Measurements from ENCODE around the gene FHL2.
"Not testable (repeated sequence)": the region's sequence is repeated elsewhere in the genome, so short reads cannot be mapped to it uniquely, and the experiment has no call there.

The FHL2 gene, protein sequence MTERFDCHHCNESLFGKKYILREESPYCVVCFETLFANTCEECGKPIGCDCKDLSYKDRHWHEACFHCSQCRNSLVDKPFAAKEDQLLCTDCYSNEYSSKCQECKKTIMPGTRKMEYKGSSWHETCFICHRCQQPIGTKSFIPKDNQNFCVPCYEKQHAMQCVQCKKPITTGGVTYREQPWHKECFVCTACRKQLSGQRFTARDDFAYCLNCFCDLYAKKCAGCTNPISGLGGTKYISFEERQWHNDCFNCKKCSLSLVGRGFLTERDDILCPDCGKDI

DNA sequence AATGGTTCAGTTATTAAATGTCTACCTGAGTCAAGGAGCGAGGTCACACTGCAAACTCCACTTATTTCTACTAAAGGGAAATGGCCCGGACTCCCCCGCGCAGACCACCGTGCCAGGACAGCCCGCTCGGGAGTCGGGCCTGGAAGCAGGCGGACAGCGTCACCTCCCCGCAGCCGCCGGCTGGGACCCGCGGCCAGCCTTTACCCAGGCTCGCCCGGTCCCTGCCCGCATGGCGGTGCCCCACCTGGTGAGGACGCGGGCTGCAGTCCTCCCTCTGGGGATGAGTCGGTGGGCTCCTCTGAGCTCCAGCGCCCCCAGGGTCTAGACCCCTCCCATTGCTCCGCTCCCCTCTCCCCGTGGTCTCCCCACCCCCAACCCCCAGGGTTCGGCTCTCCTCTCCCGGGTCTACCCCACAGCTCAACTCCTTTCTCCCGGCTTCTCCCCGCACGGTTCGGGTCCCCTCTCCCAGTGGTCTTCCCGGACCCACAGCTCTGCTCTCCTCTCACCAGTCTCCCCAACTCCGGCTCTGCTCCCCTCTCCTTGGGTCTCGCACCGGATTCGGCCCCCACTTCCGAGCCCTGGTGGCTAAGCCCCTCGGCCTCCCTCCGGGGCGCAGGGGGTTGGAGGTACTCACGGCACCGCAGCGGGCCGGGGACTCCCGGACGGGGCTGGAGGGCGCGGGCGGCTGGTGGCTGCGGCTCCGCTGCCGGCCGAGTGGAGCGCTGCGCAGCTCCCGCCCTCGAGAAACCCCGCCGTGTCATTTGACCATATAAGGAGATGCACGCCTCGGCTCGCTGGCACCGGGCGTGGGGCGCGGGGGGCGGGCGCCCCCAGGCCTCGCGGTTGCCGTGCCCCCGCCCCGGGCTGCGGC is at the start of gene FHL2:
Gene FHL2, minus strand, starts transcription at position 716 of the 871 bp plus-strand sequence. CDS start 12,535 bp downstream, outside the sequence.
- peak in 16 of 51 donors; percentile 7 to 37 (median 15) for DNase-seq

DNA sequence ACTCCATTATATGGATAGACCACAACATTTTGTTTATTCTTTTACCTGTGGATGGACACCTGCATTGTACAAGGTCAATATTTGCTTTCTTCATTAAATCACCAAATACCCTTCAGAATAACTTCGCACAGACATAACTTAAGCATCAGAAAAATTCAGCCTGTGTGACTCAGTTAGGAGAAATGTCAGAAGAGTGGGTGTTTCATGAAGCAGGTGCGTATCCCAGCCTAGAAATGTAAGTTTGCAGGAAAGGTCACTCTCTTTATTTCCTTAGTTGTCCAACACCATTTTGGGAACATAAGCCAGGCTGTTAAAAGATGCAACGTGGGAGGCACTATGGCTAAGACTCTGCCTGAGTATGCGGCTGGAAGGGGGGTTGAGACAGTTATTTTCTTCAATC is 48.6 kb upstream of the FHL2 start:
- DNase-seq, result no peak

DNA sequence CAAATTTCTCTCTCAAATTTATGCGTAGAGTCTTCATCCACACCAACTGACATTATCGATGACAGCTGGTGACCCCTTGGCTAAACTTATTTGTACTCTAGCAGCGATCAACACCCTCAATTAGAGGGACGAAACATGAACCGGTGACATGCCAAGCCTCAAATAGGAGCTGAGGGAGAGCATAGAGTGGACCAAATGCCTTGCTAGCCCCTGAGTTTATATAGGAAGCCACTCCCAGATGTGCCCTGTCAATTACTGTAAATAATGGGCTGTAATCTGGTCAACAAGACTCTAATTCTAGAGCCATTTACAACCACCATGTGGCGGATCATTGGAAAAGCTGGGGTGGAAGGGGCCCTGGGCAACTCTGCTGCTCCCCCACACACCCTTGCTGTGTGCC is 47.6 kb upstream of the FHL2 start:
- no peak for DNase-seq

DNA sequence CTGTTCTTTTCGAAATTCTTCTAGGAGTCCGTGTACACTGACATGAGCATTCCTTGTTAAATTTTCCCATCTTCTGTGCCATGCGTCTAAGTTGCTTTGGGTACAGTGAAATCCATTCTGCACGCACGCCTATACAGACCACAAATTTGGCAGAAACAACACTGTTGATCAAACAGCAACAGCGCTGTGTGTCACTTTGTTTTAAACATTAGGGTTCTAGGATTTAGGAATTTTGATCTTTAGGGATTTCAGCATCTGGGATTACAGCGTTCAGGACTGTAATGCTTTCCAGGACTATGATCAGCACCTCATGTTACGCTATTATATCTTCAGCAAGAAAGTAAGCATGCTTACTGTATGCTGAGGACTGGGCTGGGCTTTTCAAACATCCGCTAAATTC is 47.1 kb upstream of the FHL2 start:
- DNase-seq, result no peak

DNA sequence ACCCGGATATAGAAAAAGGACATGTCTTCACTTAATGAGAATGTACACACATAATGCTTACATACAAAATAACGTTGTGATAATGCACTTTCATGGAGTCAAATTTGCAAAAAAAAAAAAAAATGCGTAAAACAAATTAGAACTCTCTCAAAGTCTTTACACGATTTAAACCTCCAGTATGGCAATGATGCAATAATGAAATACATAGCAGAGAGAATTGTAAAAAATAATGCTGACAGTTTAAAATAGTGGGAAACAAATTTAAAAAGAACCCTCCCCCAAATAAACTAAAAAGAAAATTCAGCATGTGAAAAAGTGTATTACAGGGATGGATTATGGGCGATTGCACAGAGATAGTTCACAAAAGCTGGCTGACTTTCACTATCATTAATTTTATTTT is 46.6 kb upstream of the FHL2 start:
- no peak for DNase-seq

DNA sequence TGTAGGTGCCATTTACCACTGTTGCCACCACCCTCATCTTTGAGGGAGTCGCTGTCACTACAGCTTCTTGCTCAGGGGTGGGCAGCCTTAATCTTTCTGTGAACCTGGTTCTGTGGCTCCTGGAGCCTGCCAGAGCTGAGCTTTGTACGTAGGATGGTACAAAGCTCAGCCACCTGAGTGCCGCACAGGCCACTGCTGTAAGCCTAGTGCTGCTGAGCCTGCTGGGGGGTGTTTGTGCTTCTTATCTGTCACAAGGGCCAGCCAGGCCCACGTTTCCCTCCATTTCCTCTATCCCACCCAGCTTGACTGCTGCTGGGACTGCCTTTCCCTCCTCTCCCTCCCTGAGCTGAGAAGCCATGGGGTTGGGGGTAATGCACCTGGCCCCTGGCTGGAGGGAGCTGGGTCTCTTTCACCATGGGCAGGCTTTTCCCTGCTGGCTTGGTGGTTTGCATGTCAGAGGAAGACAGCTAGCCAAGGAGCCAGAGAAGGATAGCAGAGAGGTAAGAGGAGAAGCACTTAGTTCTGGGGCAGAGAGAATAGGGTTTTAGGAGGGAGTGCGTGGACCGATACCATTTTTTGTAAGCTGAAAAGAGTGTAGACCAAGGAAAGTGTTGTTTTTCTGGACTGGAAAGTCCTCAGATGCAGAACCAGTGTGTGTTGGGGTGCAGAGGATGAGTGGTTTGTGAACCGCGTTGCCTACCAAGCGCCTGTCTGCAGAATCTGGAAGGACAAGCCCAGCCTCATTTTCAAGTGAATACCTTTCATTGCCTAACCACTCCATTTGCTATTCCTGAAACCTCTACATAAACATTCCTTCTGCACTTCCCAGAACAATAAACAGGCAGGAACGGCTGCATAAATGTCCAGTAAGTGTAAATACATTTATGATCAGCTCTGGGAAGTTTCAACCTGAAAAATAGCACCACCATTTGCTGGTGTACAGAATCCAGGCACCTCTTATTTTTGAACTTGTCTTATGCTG is 45.1 kb upstream of the FHL2 start:
- DNase-seq, result no peak

DNA sequence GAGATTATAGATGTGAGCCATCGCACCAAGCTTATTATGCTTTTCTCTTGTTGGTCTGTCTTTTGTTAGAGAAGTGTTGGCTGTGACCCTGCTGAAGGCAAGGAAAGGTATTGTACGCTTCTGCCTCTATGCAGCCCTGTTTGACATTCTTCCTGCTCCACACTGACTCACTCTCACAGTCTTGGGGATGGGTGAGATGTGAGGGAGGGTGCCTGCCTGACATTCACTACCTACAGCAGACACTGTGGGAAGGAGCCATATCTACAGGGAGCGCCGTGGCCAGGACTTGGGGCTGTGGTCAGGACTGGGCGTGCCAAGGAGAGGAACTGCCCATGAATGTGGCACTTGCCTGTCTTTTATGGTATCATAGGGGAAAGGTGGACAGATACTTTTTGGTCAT is 43.9 kb upstream of the FHL2 start:
- no peak for DNase-seq

DNA sequence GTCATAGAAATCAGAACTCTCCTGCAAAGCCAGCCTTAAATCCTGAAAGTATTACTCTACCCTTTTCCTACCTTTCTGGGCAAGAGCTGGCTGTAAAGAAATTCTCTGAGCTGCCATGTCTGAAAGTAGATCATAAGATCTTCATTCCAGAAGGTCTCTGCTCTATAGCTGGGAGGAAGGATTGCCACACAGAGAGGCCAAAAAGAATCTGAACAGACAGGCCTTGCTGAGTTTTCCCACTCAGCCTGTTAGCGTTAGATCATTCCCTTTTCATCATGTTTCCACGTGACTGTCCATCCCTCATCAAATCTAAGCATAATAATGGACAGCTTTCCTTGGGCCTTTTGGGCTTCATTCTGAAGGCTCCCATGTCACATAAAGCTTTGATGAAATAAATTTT is 43.2 kb upstream of the FHL2 start:
- DNase-seq, result no peak

DNA sequence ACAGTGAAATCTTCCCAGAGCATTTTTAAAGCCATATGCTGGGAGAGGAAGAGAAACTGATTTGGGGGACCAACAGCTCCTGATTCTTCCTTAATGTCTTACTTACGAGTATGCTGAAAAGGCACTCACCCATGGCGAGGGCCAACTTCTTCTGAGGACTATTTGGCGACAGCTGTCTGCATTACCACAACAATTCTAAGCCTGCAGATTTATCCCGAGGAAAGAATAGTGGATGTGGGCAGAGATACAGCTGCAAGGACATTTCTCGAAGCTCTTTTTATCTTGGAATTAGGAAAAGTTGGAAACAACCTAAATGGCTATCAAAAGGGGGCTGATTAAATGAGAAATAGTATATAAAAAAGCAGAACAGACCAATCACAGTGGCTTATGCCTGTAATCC is 40.3 kb upstream of the FHL2 start:
- no peak for DNase-seq

DNA sequence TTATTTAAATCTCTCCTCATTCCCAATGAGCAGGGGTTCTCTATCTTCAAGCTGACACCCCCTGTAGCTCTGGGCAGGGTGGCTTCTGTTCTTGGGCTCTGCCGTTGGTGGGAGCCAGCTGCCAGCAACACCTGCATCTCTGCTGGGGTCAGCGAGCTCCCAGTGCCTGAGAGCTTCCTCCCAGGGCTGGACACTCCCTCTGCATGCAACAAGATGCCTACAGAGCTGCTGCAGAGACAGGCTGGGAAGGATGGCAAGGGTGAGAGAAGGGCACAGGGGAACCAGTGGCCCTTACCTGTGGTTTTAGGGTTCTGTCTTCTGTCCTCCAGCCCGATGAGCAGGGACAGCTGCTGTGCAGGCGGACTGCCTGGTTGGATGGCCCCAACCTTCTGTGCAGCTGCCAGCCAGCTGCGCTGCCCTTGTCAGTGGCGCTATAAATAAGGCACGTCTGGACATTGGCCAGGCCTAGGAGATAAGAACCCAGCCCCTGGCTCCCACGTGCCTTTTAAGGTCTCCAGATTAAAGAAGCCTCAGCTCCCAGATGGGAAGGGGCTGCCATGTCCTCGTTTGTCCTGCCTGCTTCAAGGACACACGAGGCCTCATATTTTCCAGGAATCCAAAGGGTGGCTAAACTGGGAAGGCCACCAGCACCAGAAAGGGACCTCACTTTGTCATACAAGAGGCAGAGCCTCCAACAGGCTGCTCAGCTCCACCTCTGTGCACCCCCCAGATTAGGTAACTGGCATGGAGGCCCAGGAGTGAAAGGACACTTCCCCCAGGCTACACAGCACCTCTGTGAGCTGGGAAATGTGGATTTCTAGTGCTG is 39.5 kb upstream of the FHL2 start:
- DNase-seq, result no peak

DNA sequence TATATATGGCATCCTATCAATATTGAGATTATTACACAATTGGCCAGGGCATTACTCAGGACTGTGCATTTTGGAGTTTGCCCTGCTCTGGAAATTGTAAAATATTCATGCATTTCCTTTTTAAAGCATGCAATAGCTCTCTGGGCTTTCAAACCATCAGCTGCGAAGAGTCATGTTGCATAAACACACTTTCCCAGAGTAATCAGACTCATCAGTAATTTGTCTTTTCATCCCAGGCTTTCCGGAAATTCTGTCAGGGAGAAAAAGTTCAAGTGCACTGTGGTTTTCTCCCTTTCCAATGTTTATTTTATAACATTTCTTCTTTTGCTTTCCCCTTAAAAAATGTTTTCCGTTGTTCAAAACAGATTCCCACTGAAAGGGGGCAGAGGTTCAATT is 38.9 kb upstream of the FHL2 start:
- DNase-seq, result no peak

DNA sequence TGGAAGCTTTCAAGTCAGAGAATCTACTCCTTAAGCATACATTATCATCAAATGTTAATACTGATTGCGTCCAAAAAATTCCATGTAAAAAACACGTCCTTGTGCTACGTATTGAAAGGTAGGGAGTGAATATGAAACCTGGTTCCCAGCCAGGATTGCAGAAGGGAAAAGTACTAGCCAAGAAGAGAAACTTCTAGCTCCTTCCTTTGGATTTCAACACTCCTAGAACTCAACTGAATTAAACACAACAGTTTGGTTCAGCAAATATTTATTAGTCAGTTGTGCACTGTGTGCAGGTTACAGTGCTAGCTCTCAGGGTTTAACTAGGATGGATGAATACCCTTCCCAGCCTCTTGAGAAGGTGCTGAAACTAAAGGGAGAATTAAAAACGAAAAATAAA is 33.9 kb upstream of the FHL2 start:
- no peak for DNase-seq

DNA sequence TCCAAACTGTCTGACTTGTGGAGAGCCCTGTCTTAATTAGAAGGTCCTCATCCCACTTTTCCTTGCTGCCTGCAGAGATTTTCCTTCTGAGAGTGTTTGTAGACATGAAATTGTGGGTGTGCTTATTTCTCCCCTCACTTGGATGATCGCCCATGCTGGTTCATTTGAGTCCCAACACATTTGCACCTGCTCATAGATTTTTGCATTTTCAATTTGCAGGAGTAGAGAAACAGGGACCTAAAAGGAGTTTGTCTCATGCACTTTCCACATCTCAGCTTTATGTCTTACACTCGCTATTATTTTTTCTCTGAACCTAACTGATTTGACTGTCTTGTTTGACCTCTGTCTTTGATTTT is 33.2 kb upstream of the FHL2 start:
- no peak for DNase-seq

DNA sequence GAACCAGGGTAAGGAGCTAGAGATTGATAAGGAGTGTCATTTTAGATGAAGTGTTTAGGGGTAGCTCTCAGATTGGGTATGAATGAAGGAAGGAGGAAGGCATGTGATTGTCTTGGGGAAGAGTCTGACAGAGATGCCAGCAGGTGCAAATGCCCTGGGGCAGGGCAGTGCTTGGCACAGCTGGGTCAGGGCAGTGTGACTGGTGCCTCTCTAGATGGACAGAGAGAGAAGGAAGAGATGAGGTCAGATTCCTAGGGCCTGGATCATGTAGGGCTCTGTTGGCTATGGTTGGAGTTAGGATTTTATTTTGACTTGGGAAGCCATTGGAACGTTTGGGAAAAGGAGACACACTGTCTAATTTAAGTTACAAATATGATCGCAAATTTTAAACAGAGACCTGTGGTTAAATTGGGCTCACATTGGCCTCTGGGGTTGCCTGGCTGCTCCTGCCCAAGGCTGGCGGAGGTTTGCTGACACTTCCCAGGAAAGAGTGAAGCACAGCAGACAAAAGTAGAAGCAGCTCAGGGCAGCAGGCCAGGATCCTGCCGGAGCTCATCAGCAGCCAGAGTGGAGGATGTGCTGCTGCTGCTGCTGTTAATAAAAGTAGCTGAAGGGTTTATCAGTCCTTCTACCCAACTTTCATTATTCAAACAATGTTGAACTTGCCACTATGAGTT is 32.7 kb upstream of the FHL2 start:
- DNase-seq, result peak in 12 of 51 donors; percentile 2 to 21 (median 6)

DNA sequence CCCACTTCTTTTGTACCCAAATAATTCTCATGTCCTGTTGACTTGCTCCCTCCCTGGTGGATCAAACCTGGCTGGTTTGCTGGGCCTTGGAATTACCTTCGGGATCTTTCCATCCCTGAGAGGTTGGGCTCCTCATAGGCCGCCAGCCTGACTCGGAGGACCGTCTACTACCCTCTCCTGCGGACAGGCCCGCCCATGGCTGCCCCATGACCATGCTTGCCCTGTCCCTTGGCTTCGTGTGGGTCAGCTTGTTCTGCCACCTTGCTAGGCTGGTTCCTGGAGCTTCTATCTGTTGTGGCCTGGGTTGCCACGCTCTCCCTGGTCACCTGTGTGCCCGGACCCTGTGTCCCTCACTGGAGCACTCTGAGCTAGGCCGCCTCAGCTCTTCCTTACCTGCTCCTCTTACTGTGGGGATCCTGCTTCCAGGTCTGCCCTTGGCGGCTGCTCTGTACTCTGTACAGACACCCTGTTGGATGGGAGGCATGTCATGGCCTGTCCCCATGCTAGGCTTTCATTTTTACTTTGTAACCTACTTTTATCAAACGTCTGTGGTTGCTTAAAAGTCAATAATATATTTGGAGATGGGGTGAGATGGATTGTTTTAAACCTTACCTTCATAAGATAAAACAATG is 29.7 kb upstream of the FHL2 start:
- no peak for DNase-seq

DNA sequence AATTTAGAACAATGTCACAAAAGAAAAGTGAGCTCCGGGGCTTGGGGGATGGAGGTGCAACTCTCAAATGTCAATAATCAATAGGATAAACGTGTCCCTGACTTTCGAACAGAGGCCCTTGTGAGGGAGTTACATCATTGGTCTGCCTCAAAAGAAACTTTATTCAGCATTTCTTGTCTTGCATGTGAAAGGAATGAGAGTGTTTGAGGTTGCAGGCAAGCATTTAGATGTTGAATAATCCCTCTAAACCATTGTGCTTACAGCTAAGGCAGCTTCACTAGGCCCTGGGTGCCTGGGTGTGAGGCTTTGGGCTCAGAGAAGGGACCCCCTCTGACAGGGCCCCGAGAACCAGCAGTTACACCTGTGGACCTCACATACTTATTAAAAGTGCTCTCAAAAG is 28.6 kb upstream of the FHL2 start:
- no peak for DNase-seq

DNA sequence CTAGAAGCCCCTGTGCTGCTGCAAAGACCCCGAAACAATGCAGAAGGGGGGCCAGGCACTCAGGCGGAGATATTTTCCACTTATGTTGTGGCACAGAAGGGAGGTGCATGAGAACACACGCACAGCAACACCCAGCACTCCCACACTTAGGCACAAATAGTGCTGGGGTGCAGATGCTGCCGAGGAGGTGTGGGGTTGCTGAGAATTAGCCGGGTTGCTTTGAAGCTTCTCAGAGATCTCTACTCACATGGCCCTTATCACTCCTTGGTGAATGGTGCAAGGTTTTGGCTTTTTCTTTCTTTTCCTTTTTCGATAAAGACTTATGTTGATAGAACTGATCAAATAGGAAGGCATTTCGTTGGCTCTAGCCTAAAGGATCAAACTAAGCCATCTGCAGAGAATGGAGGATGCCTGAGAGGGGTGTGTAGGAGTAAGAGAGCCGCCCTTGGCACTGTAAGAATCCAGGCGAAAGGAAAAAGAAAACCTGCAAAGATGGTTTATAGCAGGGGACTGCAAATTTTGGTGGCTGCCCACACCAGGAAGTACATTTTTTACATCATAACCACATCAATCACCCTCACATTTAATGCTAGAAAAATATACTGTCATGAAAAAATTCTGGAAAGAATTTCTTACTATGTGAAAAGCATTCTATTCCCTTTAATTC is 27.9 kb upstream of the FHL2 start:
- DNase-seq, result no peak

DNA sequence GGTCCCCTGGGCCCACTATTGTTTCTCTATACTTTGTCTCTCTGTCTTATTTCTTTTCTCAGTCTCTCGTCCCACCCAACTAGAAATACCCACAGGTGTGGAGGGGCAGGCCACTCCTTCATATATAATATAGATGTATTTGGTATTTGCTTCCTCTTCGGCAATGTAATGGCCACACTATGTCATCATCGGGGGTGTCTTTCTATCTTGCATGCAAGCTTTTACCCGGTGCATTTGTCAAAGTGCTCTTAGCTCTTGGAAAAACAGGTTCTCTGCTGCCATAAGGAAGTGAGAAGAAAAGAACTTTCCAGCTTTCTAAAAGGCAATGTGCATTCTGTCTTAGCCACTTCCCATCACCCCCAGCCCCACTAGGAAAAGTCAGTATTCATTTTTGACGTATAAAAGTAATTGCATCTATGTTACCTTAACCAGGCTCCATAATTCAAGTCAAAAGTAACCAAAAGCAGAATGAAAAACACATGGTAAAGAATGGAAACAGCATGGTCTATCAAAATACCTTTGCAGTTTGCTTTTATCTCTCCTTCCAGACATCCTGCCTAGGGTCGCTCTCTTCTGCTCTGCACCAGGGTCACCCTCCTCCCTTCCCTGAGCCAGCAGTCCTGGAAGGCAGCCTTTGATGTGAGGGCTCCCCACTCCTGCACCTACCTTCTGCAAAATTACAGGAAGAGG is 27.2 kb upstream of the FHL2 start:
- no peak for DNase-seq

DNA sequence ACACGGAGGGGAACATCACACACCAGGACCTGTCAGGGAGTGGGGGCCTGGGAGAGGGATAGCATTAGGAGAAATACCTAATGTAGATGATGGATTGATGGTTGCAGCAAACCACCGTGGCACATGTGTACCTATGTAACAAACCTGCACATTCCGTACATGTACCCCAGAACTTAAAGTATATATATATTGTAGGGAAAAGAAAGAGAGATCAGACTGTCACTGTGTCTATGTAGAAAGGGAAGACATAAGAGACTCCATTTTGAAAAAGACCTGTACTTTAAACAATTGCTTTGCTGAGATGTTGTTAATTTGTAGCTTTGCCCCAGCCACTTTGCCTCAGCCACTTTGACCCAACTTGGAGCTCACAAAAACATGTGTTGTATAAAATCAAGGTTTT is 26.0 kb upstream of the FHL2 start:
- not testable (repeated sequence) for DNase-seq

Data from hypothalamus (tissue), 51 donors.